Calu3 (cell line): ENCODE measurements around the gene KCNIP4. TPM values are rescaled to one million over a fixed set of nuclear protein-coding genes. Genes with fewer than 3 reads are reported as not detected.
A peak's percentile ranks its signal among the peaks of the same experiment; 100 is the strongest.

Source experiments
- BruUV-seq: library from RNA; stranded (reverse); fragments of 400-500 nt; replicated peaks from 2 replicates; lab custom pipeline; 2021; lab: Mats Ljungman, UMichigan
- CTCF ChIA-PET: fragments of 300-600 bp; sonication (Branson Sonifier 250); formaldehyde crosslinking; loops from one replicate; lab custom pipeline; 2022; ENCODE audit warnings: antibody characterized with exemption; lab: Charles Lee
- DNase-seq: peaks from one replicate; pipeline ENCODE4 v3.0.0; 2022
- H3K27ac Mint-ChIP-seq: one replicate; pipeline ENCODE4 v1.8.0; 2022; ENCODE audit warnings: mixed read lengths; ENCODE audit not compliant: unreplicated experiment
- H3K27me3 Mint-ChIP-seq: one replicate; pipeline ENCODE4 v1.8.0; 2022; ENCODE audit warnings: mixed read lengths; ENCODE audit not compliant: unreplicated experiment
- H3K36me3 Mint-ChIP-seq: one replicate; pipeline ENCODE4 v1.8.0; 2022; ENCODE audit warnings: mild to moderate bottlenecking, moderate library complexity, mixed read lengths; ENCODE audit not compliant: insufficient read depth, unreplicated experiment
- H3K4me1 Mint-ChIP-seq: one replicate; pipeline ENCODE4 v1.8.0; 2022; ENCODE audit warnings: mild to moderate bottlenecking, low read depth, mixed read lengths; ENCODE audit not compliant: unreplicated experiment
- H3K4me3 Mint-ChIP-seq: one replicate; pipeline ENCODE4 v1.8.0; 2022; ENCODE audit warnings: mild to moderate bottlenecking, low read depth, moderate library complexity, mixed read lengths; ENCODE audit not compliant: unreplicated experiment
- H3K9me3 Mint-ChIP-seq: one replicate; pipeline ENCODE4 v1.8.0; 2022; ENCODE audit warnings: low read depth, mixed read lengths; ENCODE audit not compliant: unreplicated experiment
- intact Hi-C: fragments of 100-400 bp; cut with micrococcal nuclease; formaldehyde crosslinking; loops from one replicate; pipeline ENCODE4 v1.10.0; 2022; ENCODE audit not compliant: unreplicated experiment
- total RNA-seq: library from RNA; stranded (reverse); gene quantifications from 2 replicates; pipeline ENCODE4 v1.2.3, GENCODE V29; 2022
- TF ChIP-seq, protein P1 (sequence below): fragments of 200-600 bp; IDR thresholded peaks from one replicate; pipeline ENCODE4 v1.8.0; 2022; ENCODE audit warnings: antibody characterized with exemption; ENCODE audit not compliant: unreplicated experiment

Gene KCNIP4
- total RNA-seq, 1 experiment from 2014 or later = not detected

DNA sequence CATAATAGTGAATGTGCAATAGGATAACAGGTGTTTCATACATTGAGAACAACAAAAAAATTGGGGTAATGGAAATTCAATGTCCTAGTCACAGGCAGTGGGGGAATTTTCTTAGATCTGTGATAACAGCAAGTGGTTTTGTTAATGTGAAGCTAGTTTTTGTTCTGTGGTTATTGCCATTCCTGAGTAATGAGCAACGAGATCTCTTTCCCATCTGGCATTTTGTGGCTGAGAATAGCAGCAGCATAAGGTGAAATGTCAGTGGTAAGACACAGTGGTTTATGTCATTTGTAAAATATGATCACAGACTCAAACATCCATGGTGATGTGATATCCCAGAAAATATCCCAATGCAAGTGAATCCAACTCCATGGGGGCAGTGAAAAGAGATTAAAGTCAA lies 497.5 kb downstream of the KCNIP4 start:
- TF ChIP-seq, protein P1, sequence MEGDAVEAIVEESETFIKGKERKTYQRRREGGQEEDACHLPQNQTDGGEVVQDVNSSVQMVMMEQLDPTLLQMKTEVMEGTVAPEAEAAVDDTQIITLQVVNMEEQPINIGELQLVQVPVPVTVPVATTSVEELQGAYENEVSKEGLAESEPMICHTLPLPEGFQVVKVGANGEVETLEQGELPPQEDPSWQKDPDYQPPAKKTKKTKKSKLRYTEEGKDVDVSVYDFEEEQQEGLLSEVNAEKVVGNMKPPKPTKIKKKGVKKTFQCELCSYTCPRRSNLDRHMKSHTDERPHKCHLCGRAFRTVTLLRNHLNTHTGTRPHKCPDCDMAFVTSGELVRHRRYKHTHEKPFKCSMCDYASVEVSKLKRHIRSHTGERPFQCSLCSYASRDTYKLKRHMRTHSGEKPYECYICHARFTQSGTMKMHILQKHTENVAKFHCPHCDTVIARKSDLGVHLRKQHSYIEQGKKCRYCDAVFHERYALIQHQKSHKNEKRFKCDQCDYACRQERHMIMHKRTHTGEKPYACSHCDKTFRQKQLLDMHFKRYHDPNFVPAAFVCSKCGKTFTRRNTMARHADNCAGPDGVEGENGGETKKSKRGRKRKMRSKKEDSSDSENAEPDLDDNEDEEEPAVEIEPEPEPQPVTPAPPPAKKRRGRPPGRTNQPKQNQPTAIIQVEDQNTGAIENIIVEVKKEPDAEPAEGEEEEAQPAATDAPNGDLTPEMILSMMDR = no peak
- no peaks in the 10 kb centered on the region for H3K9me3 Mint-ChIP-seq
- intact Hi-C loops = no loop called here
- H3K36me3 Mint-ChIP-seq = peaks cover 4% of the 10 kb centered on the region
- BruUV-seq = no TSS peak
- CTCF ChIA-PET = no interaction called here
- H3K4me1 Mint-ChIP-seq = peaks cover 26% of the 10 kb centered on the region
- H3K27me3 Mint-ChIP-seq = no peaks in the 10 kb centered on the region
- peak; percentile 6 for DNase-seq
- no peak overlapping the region for H3K4me3 Mint-ChIP-seq
- H3K27ac Mint-ChIP-seq = no peak overlapping the region

DNA sequence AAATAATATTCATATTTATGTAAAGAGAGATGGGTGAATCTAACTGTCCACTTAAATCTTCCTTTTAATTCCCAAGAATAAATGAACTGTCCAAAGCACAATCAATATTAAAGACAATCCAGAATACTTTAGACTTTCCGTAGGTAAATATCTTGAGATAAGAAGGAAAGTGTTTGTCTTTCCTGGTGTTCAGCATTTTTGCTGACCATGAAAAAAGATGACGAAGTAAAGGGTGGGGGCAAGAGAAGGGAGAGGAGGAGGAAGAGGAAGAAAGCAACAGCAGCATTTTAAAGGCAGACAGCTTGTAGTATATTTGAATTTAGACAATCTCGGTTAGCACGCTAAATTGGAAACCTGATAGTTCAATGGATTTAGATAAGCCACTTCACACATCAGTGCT lies 498.2 kb downstream of the KCNIP4 start:
- H3K4me3 Mint-ChIP-seq = no peak overlapping the region
- intact Hi-C loops = no loop called here
- H3K27ac Mint-ChIP-seq = peak overlapping the region; percentile 11
- peaks cover 4% of the 10 kb centered on the region for H3K36me3 Mint-ChIP-seq
- DNase-seq = peak; percentile 5
- CTCF ChIA-PET = no interaction called here
- H3K9me3 Mint-ChIP-seq = no peaks in the 10 kb centered on the region
- no peaks in the 10 kb centered on the region for H3K27me3 Mint-ChIP-seq
- TF ChIP-seq, protein P1 = no peak
- peaks cover 26% of the 10 kb centered on the region for H3K4me1 Mint-ChIP-seq
- BruUV-seq = no TSS peak

DNA sequence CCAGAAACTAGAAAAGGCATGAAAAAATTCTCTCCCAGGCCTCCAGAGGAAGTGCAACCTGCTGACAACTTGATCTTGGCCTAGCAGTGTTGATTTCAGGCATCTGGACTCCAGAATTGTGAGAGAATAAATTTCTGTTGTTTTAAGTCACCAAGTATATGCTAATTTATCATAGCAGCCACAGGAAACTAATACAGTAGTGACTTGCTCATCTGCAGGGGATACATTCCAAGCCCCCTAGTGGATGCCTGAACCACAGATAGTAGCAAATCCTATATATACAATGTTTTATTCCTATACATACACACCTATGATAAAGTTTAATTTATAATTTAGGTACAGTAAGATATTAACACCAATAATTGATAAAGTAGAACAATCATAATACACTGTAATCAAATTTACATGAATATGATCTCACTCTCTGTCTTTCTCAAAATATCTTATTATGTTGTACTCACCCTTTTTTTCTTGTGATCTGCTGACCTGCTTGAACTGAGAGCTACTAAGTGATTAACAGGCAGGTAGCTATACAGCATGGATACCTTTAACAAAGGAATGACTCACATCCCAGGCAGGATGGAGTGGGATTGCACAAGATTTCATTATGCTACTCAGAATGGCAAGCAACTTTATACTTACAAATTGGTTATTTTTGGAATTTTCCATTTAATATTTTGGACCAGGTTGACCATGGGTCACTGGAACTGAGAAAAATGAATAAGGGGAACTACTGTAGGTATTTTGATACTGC lies 501.1 kb downstream of the KCNIP4 start:
- H3K27me3 Mint-ChIP-seq = peaks cover 12% of the 10 kb centered on the region
- peak; percentile 16 for DNase-seq
- intact Hi-C loops = no loop called here
- TF ChIP-seq, protein P1 = no peak
- peaks cover 26% of the 10 kb centered on the region for H3K4me1 Mint-ChIP-seq
- CTCF ChIA-PET = interaction anchor here (1.0 kb wide), 1 partner anchor 23 kb away, joined by 4 read pairs; no protein-coding TSS in a partner anchor
- H3K27ac Mint-ChIP-seq = peak overlapping the region; percentile 93
- peaks cover 4% of the 10 kb centered on the region for H3K36me3 Mint-ChIP-seq
- no TSS peak for BruUV-seq
- H3K4me3 Mint-ChIP-seq = no peak overlapping the region
- H3K9me3 Mint-ChIP-seq = no peaks in the 10 kb centered on the region

DNA sequence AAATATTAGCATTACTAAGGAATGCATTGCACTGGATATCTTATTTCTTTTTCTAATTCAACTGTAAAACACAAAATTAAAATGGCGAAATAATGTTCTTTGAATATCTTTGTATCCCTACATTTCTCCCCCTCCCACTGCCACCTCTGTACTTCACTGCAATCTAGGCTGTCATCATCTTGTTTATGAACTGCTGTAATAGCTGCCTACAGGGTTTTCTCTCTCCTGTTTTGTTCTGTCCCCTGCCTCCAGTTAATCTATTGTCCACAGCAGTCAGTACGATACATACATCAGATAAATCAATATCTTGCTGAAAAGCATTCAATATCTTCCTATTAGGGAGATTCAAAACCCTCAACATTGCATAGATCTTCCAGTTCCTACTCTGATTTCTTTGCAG lies 528.4 kb downstream of the KCNIP4 start:
- Mint-ChIP-seq H3K27me3 (peaks cover 58% of the 10 kb centered on the region), H3K4me1 (no peaks in the 10 kb centered on the region), H3K4me3 (no peak overlapping the region), H3K9me3 (no peaks in the 10 kb centered on the region), H3K36me3 (no peaks in the 10 kb centered on the region), H3K27ac (no peak overlapping the region)
- CTCF ChIA-PET = no interaction called here
- intact Hi-C loops = no loop called here
- TF ChIP-seq, protein P1 = no peak
- DNase-seq = no peak
- no TSS peak for BruUV-seq
